Transverse colon (tissue), 4 donors: ENCODE results near the gene FOXL3. TPM values are rescaled to one million over a fixed set of nuclear protein-coding genes. Genes with fewer than 3 reads are reported as not detected.
"Not testable (repeated sequence)": the region's sequence is repeated elsewhere in the genome, so short reads cannot be mapped to it uniquely, and the experiment has no call there.

Experiments
- DNase-seq: peaks from one replicate; pipeline ENCODE4 v3.0.0-alpha.2; 2019
- H3K27ac ChIP-seq, 4 donors: fragments of 200-600 bp; sonication (generic); 2 replicates each; pipeline ENCODE4 v1.5.1; 2016 to 2018; ENCODE audit warnings: inconsistent platforms in 4 of 4
- H3K27me3 ChIP-seq: fragments of 200-600 bp; sonication (generic); 2 replicates; pipeline ENCODE4 v1.5.1; 2017; ENCODE audit warnings: inconsistent platforms
- H3K36me3 ChIP-seq, 4 donors: fragments of 200-600 bp; sonication (generic); 2 replicates each; pipeline ENCODE4 v1.5.1; 2017 to 2019; ENCODE audit warnings: inconsistent platforms in 4 of 4
- H3K4me1 ChIP-seq, 4 donors: fragments of 200-600 bp; sonication (generic); 2 replicates each; pipeline ENCODE4 v1.5.1; 2017 to 2020; ENCODE audit warnings: inconsistent platforms in 4 of 4
- H3K4me3 ChIP-seq, 4 donors: fragments of 200-600 bp; sonication (generic); 1 replicate in 1 of 4; 2 replicates in 3 of 4; pipeline versions ENCODE4 v1.5.1 to v1.6.1; 2017 to 2019; ENCODE audit warnings: inconsistent platforms in 4 of 4
- H3K9me3 ChIP-seq, 2 donors: fragments of 200-600 bp; sonication (generic); 2 replicates each; pipeline ENCODE4 v1.5.1; 2017 to 2019; ENCODE audit warnings: inconsistent platforms in 2 of 2
- CTCF ChIP-seq, 5 experiments: fragments of 200-600 bp in 3 of 5; fragments of 450-650 bp in 2 of 5; sonication (generic) in 3 of 5; IDR thresholded peaks; 1 replicate in 2 of 5; 2 replicates in 3 of 5; pipeline ENCODE4 v1.5.1; 2016 to 2017; ENCODE audit warnings: antibody characterized with exemption in 5 of 5, inconsistent platforms in 3 of 5, mild to moderate bottlenecking in 2 of 5, moderate library complexity in 1 of 5
- EP300 ChIP-seq: sonication (generic); formaldehyde crosslinking; IDR thresholded peaks from one replicate; pipeline ENCODE4 v1.6.1; 2017; ENCODE audit warnings: antibody characterized with exemption, low read depth
- POLR2A ChIP-seq: fragments of 450-650 bp; IDR thresholded peaks from one replicate; pipeline ENCODE4 v1.6.1; 2016; ENCODE audit warnings: antibody characterized with exemption, mild to moderate bottlenecking, moderate library complexity
- POLR2AphosphoS5 ChIP-seq, 3 donors: sonication (generic); formaldehyde crosslinking; IDR thresholded peaks; one replicate each; pipeline ENCODE4 v1.6.1; 2016; ENCODE audit warnings: antibody characterized with exemption in 3 of 3
- WGBS, 2 donors: methylation state at CpG; one replicate each; pipeline ENCODE4 v1.1.5; 2018; ENCODE audit warnings: low coverage in 1 of 2; 5-methylcytosine and 5-hydroxymethylcytosine counted together
- in situ Hi-C, 4 donors: fragments of 200-750 bp; cut with MboI; loops; one replicate each; pipeline versions ENCODE4 v1.15.0 to v1.15.1; 2017; ENCODE audit warnings: low sequenced_read_pairs in 3 of 4, low pct_ligation_motif_present in 1 of 4, low pct_unique_long_range_greater_than_20kb in 1 of 4
- intact Hi-C: fragments of 100-400 bp; cut with DNase I; formaldehyde crosslinking; loops from one replicate; pipeline ENCODE4 v1.15.1; 2023; ENCODE audit warnings: low total_unique reads
- total RNA-seq, 4 donors: library from RNA; depleted of rRNA; stranded (reverse); fragments of >200 nt; gene quantifications; one replicate each; pipeline ENCODE4 v1.1.0, GENCODE V29; 2016

The FOXL3 gene
- total RNA-seq, 4 donors from 2014 or later: not detected

DNA sequence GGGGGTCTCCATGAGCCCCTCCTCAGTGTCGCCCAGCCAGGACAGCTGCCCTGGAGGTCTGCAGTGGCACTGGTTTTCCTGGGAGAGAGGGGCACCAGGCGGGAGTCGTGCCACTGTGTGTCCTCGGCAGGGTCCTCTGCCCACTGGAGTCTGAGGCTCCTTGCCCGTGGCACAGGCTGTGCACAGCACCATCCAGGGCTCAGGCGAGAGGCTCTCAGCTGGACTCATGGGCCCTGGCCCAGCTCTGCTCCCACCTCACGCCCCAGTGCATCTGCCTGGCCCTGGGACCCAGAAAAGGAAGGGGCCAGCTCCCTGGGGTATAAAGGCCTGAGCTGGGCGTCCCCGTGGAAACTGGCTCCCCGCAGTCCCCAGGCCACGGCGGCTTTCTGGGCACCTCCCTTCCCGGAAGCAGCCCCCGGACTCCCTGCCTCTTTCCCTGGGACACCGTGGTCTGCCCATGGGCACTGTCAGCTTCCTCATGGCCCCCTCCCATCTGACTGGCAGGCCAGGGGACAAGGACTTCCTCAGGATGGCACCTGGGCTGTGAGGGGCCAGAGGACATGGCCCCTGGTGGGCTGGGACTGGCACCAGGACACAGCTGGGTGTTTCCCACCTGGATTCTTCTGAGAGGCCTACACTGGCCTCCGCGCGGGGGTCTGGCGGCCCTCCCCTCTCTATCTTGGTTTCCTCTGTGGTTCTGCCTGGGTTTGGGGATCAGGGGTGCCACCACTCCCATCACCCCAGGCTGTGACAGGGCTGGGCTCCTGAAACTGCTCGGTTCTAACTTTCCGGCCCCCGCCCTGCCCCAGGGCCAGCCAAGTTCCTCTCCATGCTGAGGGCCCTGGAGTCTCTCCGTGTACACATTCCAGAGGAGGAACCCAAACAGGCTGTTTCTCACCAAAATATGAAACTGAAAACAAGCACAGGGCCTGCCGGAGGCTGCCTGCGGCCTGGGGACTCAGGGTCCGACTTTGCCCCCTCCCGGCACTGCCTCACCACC, 5.5 kb downstream of the FOXL3 start:
- no peaks in the 10 kb centered on the region for H3K9me3 ChIP-seq
- TF ChIP-seq CTCF (IDR thresholded peaks at IDR 0.05) (no peak), POLR2A (no peak), POLR2AphosphoS5 (IDR thresholded peaks at IDR 0.05) (no peak), EP300 (no peak)
- DNase-seq: no peak
- 86% methylated on average over 24 of the region's 27 CpGs; no CpG with 5 or more reads in 1 of the 2 donors for WGBS, 2 donors
- in situ Hi-C loops (no loop called here), intact Hi-C loops (no loop called here)
- peaks cover 43% of the 10 kb centered on the region for H3K27me3 ChIP-seq
- H3K36me3 ChIP-seq: no peaks in the 10 kb centered on the region
- H3K4me1 ChIP-seq: peaks cover 0 to 16% (median 8%) of the 10 kb centered on the region in 4 donors
- no peak overlapping the region for H3K4me3 ChIP-seq
- H3K27ac ChIP-seq: no peak overlapping the region

DNA sequence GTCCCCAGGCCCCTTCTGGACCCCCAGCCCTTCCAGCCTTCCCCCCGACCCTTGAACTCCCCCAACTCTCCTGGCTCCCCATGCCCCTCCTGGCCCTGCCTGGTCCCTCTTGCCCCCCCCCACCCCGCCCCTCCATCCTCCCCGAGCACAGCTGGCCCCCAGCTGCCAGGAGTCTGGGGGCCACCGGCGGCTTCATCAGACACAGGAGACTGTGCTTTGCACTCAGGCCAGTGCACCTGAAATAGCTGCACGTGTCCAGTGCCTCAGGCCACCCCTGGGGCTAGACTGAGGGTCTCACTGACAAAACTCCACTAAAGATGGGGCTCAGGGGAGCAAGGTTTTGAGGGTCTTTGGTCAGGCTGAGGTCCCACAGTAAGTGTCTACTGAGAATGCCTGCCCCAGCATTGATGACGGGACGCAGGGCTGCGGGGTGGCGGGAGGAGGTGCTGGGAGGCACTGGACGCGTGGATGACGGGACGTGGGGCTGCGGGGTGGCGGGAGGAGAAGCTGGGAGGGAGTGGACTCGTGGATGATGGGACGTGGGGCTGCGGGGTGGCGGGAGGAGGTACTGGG, 6.5 kb downstream of the FOXL3 start:
- H3K36me3 ChIP-seq: no peaks in the 10 kb centered on the region
- no peak overlapping the region for H3K4me3 ChIP-seq
- TF ChIP-seq POLR2AphosphoS5 (IDR thresholded peaks at IDR 0.05): no peak
- TF ChIP-seq EP300: no peak
- TF ChIP-seq CTCF (IDR thresholded peaks at IDR 0.05): no peak
- TF ChIP-seq POLR2A: no peak
- no peaks in the 10 kb centered on the region for H3K9me3 ChIP-seq
- 80 to 85% methylated on average over 6 to 17 of the region's 20 CpGs for WGBS, 2 donors
- in situ Hi-C loops (no loop called here), intact Hi-C loops (no loop called here)
- peaks cover 0 to 11% (median 5%) of the 10 kb centered on the region in 4 donors for H3K4me1 ChIP-seq
- DNase-seq: no peak
- peaks cover 33% of the 10 kb centered on the region for H3K27me3 ChIP-seq
- no peak overlapping the region for H3K27ac ChIP-seq

DNA sequence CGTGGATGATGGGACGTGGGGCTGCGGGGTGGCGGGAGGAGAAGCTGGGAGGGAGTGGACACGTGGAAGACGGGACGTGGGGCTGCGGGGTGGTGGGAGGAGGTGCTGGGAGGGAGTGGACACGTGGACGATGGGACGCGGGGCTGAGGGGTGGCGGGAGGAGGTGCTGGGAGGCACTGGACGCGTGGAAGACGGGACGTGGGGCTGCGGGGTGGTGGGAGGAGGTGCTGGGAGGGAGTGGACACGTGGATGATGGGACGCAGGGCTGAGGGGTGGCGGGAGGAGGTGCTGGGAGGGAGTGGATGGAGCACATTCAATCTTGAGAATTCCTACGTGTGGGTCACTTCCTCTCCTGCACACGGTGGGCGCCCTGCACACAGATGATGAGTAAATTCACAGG, 7.2 kb downstream of the FOXL3 start:
- intact Hi-C loops, DNase-seq, H3K27ac ChIP-seq, H3K4me3 ChIP-seq, H3K36me3 ChIP-seq, H3K9me3 ChIP-seq, in situ Hi-C loops: not testable (repeated sequence)
- 85% methylated on average over 8 to 24 of the region's 24 CpGs for WGBS, 2 donors
- Histone ChIP-seq H3K27me3 (peaks cover 26% of the 10 kb centered on the region), H3K4me1 (peaks cover 0 to 11% (median 5%) of the 10 kb centered on the region in 4 donors)

GRCh38 chr7:297611-298374, 7.8 kb downstream of the FOXL3 start:
- Histone ChIP-seq H3K4me3 (no peak overlapping the region), H3K9me3 (no peaks in the 10 kb centered on the region), H3K27me3 (peaks cover 19% of the 10 kb centered on the region), H3K27ac (no peak overlapping the region), H3K4me1 (peaks cover 0 to 11% (median 5%) of the 10 kb centered on the region in 4 donors), H3K36me3 (no peaks in the 10 kb centered on the region)
- no peak for DNase-seq
- TF ChIP-seq EP300 (no peak), CTCF (IDR thresholded peaks at IDR 0.05) (no peak), POLR2A (no peak), POLR2AphosphoS5 (IDR thresholded peaks at IDR 0.05) (no peak)
- 84% methylated on average over 21 of the region's 24 CpGs; no CpG with 5 or more reads in 1 of the 2 donors for WGBS, 2 donors
- in situ Hi-C loops: no loop called here
- intact Hi-C loops: no loop called here
